ENCODE data around the gene PRRX2.
A peak's percentile ranks its signal among the peaks of the same experiment; 100 is the strongest.
"Not testable (repeated sequence)": the region's sequence is repeated elsewhere in the genome, so short reads cannot be mapped to it uniquely, and the experiment has no call there.

The PRRX2 gene

DNA sequence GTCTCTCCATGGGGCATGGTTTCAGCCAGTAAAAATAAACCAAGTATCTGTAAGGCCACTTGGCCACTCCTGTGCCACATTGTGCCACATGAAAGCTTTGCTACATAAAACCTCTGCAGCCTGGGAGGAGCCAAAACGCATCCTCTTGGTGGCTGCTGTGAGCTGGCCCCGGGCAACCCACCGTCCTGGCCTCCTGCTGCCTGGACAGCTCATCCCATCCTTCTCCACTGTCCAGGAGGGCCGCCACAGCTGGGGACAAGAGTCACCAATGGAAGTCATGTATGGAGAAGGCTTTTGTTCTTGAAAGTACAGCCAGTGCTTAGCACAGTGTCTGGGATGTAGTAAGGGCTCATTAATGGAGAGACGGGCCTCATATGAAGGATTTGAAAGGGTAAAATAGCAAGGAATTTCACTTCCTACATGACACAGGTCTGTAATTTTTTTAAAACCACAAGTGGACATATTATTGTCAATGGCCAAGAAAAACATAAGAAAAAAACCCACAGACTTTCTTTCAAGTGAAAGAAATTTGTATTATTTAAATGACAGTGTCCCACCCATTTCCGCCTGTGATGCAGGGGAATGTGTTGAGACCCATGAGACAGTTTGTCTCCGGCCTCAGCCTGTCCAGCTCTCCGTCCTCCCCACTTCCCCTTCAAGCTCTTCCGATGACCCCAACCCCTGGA, 80.8 kb downstream of the PRRX2 start:
- no peaks in the 10 kb centered on the region for H3K27me3 Mint-ChIP-seq
- no peak for DNase-seq
- no peak overlapping the region for H3K4me3 Mint-ChIP-seq
- H3K4me1 Mint-ChIP-seq (ENCODE audit: low read depth): peaks cover 3% of the 10 kb centered on the region
- H3K9me3 Mint-ChIP-seq: no peaks in the 10 kb centered on the region
- H3K27ac Mint-ChIP-seq: no peak overlapping the region
- no peaks in the 10 kb centered on the region for H3K36me3 Mint-ChIP-seq (ENCODE audit: low read depth)

DNA sequence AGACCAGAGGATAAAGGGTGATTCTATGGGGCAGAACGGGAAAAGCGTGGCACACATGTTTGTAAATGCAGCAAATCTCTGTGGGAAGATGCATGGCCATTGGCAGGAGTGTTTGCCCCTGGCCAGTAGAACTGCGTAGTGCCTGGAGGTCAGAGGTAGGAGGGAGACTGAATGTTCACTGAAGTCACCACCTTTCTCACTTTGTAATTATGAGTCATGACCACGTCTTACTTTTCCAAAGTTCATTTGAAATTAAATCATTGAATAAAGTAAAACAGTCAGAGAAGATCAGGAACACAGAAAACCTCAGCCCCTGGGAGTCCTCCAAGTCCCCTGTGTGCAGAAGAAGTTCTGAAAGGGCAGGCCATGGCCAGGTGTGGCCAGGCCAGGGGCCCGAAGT, 82.8 kb downstream of the PRRX2 start:
- Mint-ChIP-seq H3K27ac (no peak overlapping the region), H3K4me1 (ENCODE audit: low read depth) (peaks cover 12% of the 10 kb centered on the region), H3K4me3 (no peak overlapping the region), H3K36me3 (ENCODE audit: low read depth) (no peaks in the 10 kb centered on the region), H3K9me3 (no peaks in the 10 kb centered on the region), H3K27me3 (peaks cover 9% of the 10 kb centered on the region)
- DNase-seq: no peak

DNA sequence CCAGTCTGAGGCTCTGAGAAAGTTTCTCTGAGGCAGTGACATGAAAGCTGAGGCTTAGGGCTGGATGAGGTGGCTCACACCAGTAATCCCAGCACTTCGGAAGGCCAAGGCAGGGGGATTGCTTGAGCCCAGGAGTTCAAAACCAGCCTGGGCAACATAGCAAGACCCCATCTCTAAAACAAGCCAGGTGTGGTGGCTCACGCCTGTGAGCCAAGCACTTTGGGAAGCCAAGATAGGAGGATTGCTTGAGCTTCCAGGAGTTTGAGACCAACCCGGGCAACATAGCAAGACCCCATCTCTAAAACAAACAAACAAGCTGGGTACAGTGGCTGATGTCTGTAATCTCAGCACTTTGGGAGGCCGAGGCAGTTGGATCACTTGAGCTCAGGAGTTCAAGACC, 83.6 kb downstream of the PRRX2 start:
- Mint-ChIP-seq H3K27me3 (peaks cover 15% of the 10 kb centered on the region), H3K4me1 (ENCODE audit: low read depth) (peaks cover 14% of the 10 kb centered on the region)
- not testable (repeated sequence) for DNase-seq; H3K9me3 Mint-ChIP-seq; H3K4me3 Mint-ChIP-seq; H3K36me3 Mint-ChIP-seq (ENCODE audit: low read depth); H3K27ac Mint-ChIP-seq

DNA sequence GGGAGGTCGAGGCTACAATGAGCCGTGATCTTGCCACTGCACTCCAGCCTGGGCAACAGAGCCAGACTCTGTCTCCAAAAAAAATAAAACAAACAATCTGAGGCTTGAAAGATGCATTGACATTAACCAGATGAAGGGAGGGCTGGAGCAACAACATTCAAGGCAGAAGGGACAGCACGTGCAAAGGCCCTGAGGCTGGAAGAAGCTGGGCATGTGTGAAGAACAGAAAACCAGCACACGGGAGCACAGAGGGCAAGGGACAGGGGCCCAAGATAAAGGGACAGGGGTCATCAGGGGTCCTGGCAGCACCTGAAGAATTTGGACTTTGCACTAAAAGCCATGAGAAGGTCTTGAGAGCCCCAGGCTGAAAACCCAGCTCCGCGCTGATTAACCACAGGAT, 84.1 kb downstream of the PRRX2 start:
- no peaks in the 10 kb centered on the region for H3K36me3 Mint-ChIP-seq (ENCODE audit: low read depth)
- no peak overlapping the region for H3K27ac Mint-ChIP-seq
- H3K4me3 Mint-ChIP-seq: no peak overlapping the region
- no peak for DNase-seq
- H3K4me1 Mint-ChIP-seq (ENCODE audit: low read depth): peaks cover 14% of the 10 kb centered on the region
- peaks cover 15% of the 10 kb centered on the region for H3K27me3 Mint-ChIP-seq
- H3K9me3 Mint-ChIP-seq: no peaks in the 10 kb centered on the region

DNA sequence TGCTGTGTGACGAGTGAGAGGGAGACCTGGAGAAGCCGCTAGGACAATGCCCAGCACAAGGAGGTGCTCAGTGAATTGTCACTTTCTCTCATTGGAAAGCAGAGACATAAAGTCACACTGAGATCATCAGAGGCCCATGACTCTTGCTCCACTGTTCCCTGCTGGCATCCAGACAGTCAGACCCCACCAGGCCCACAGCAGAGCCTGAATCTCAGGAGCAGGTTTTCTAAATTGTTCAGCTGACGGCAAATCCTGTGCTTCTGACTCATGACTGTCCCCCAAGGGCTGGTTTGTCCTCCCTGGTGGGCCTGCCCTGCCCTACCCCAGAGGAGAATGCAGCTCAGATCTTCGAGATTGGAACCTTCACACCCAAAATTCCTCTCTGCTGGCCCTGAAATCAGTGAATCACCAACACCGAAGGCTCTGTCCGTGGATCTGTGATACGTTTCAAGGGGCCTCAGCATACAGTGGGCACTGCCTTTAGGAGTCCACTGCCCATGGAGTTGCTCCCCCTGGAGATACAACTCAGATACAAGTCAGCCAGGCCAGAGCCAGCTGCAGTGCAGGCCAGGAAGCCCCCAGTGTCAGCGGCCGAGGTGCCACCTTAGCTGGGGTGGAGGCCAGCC, 84.7 kb downstream of the PRRX2 start:
- H3K4me1 Mint-ChIP-seq (ENCODE audit: low read depth): peaks cover 14% of the 10 kb centered on the region
- DNase-seq: no peak
- H3K27ac Mint-ChIP-seq: no peak overlapping the region
- H3K36me3 Mint-ChIP-seq (ENCODE audit: low read depth): no peaks in the 10 kb centered on the region
- H3K4me3 Mint-ChIP-seq: no peak overlapping the region
- peaks cover 15% of the 10 kb centered on the region for H3K27me3 Mint-ChIP-seq
- no peaks in the 10 kb centered on the region for H3K9me3 Mint-ChIP-seq

DNA sequence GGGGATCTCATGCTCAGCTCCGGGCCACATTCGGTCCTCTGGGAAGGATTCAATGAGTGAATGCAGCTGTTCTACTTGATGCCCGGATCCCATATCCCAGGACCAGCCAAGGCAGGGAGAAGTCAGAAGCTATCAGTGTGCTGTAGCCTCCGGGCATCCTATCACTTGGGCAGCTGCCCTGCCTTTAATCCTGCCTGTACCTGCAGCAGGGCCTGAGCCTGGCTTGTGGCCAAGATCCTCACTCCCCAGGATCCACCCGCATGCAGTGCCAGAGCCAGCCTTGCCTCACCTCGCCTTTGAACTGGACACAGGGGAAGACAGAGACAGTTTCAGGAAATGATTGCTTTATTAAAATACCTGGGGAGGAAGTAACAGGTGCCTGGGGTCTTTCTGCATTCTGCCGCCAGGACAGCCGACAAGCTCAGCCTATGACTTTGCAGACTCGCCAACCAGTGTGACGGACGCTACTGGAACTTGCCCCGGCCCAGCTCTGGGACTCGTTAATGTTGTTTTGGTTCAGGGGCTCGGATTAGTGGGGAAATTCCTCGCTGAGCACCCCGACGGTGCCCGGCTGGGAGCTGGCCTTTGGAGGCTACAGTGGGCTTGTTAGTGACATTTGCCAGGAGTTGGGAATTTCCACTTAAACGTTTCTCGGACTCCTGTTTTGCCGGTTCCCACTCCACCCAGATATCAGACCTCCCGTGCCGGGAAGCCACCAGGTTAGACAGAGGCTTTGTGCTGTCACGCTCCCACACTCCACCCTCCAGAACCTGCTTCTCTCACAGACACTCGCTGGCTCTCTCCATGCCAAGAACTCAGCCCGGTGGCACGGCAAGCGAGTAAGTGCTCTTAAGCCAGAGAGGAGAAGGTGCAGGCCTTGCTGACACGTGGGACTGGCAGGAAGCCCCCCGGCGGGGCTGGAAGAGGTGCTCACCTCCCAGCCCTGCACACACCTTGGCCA, 86.7 kb downstream of the PRRX2 start:
- Mint-ChIP-seq H3K4me3 (no peak overlapping the region), H3K27me3 (peaks cover 15% of the 10 kb centered on the region), H3K27ac (no peak overlapping the region), H3K9me3 (no peaks in the 10 kb centered on the region), H3K36me3 (ENCODE audit: low read depth) (no peaks in the 10 kb centered on the region), H3K4me1 (ENCODE audit: low read depth) (peaks cover 16% of the 10 kb centered on the region)
- no peak for DNase-seq

DNA sequence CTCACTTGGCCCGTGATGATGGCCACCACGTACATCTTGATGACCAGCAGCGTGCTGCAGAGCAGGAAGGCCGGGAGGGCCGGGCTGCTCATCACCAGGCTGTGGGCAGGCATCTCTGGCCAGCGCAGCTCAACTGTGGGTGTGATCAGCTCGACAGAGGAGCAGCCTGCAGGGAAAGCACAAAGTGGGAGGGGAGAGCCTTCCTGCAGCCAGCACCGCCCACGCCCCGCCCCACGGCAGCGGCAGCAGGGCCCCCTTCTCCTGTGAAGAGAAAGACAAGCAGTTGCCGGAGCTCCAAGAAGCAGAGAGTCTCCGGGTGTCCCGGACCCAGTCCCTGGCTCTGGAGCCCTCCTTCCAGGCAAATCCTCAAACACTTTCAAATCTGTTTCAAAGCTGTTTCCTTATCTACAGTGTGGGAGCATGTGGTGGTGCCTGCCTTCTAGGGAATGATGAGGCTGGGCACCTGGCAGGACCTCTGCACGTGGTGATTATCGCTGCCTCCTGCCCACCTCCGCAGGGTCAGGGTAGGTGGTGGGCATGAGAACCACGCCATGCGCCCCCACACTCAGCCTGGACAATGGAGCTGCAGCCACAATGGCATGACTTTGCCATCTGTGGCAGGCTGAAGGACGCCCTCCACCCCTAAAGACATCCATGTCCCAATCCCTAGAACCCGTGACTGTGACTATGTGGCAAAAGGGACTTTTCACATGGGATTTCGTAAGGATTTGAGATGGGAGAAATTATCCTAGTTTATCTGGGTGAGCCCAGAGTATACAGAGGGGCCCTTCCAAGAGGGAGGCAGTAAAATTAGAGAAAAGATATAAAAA, 87.7 kb downstream of the PRRX2 start, which contains the start of gene PTGES:
Gene PTGES (minus strand): TSS at position 143 of the 830 bp plus-strand sequence. CDS start 30 bp downstream, at position 113.
- Mint-ChIP-seq H3K9me3 (no peaks in the 10 kb centered on the region), H3K27me3 (peaks cover 15% of the 10 kb centered on the region), H3K36me3 (ENCODE audit: low read depth) (no peaks in the 10 kb centered on the region), H3K4me3 (no peak within 1 kb of the TSS), H3K27ac (no peak within 1 kb of the TSS), H3K4me1 (ENCODE audit: low read depth) (peaks cover 23% of the 10 kb centered on the region)
- DNase-seq: peak; percentile 62

DNA sequence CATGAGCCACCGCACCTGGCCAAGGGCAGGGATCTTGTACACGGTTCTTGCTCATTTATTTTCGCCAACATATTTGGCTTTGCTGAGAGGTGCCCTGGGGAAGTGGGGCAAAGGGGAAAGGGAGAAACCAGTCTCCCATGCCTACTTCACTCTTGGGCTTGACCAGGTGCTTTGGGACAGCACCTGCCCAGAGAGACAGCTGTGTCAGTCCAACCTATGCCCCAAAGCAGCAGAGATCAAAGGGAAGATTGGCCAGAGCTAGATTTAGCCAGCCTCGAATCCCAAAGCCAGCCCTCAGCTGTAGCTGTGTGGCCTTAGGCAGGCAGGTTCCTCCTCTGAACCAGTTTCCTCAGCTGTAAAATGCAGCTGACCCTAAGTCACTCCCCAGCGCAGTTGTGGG, 89.7 kb downstream of the PRRX2 start:
- no peak for DNase-seq
- no peaks in the 10 kb centered on the region for H3K9me3 Mint-ChIP-seq
- H3K27me3 Mint-ChIP-seq: peaks cover 15% of the 10 kb centered on the region
- H3K4me3 Mint-ChIP-seq: no peak overlapping the region
- H3K4me1 Mint-ChIP-seq (ENCODE audit: low read depth): peaks cover 22% of the 10 kb centered on the region
- no peaks in the 10 kb centered on the region for H3K36me3 Mint-ChIP-seq (ENCODE audit: low read depth)
- no peak overlapping the region for H3K27ac Mint-ChIP-seq

DNA sequence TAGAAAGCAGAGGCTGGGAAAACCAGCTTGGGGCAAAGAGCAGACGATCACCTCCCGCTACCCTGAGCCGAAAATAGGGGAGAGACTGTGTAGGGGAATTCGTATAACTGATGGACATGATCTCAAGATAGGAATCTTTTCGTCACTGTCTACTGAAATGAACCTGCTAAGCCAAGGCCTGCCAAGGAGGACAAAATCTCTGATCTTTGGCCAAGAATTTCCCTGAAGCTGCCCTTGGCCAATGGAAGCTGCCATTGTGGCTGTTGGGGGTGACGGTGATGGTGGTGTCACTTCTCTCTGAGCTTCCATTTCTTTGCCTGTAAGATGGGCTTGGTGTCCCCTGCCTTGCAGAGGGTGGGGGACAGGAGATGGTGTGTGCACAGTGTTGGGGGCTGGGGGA, 90.7 kb downstream of the PRRX2 start:
- H3K4me1 Mint-ChIP-seq (ENCODE audit: low read depth): peaks cover 22% of the 10 kb centered on the region
- no peaks in the 10 kb centered on the region for H3K9me3 Mint-ChIP-seq
- H3K27ac Mint-ChIP-seq: no peak overlapping the region
- H3K27me3 Mint-ChIP-seq: peaks cover 15% of the 10 kb centered on the region
- H3K36me3 Mint-ChIP-seq (ENCODE audit: low read depth): no peaks in the 10 kb centered on the region
- no peak for DNase-seq
- H3K4me3 Mint-ChIP-seq: no peak overlapping the region

DNA sequence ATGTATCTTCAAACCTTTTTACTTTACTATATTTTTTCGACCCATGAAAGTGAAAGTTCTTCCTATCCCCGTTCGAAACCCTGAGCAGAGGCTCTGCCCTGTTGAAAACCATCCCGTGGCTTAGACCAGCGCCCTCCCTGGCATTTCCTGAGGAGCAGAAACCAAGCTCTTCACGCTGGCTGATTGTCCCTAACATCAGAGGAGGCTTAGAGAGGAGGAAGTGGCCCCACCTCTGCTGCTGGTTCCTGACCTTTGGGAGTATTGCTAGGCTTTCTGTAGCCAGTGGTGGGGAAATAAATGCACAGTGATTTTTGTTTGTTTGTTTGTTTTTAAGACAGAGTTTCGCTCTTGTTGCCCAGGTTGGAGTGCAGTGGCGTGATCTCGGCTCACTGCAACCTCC, 91.6 kb downstream of the PRRX2 start:
- Mint-ChIP-seq H3K27ac (no peak overlapping the region), H3K36me3 (ENCODE audit: low read depth) (no peaks in the 10 kb centered on the region), H3K9me3 (no peaks in the 10 kb centered on the region), H3K4me1 (ENCODE audit: low read depth) (peaks cover 22% of the 10 kb centered on the region), H3K27me3 (peaks cover 14% of the 10 kb centered on the region), H3K4me3 (no peak overlapping the region)
- DNase-seq: no peak

DNA sequence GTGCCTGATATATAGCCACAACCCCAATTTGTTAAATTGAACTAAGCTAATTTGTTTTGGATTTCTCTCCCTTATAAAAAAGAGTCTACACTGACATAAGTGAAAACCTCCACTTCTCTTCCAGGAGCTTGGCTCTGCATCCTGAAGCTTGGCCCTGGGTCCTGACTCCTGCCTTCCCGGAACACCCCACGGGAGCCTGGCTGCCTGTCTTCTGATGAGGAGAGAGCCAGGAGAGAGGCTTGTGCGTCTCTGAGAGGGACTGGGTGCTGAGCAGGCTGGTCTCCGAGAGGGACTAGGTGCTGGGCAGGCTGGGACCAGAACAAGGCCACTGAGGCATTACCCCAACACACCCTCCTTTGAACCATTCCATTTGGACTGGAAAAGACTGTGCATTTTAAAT, 93.9 kb downstream of the PRRX2 start:
- Mint-ChIP-seq H3K9me3 (no peaks in the 10 kb centered on the region), H3K4me1 (ENCODE audit: low read depth) (peaks cover 11% of the 10 kb centered on the region), H3K36me3 (ENCODE audit: low read depth) (no peaks in the 10 kb centered on the region), H3K27me3 (no peaks in the 10 kb centered on the region), H3K4me3 (no peak overlapping the region), H3K27ac (no peak overlapping the region)
- no peak for DNase-seq

DNA sequence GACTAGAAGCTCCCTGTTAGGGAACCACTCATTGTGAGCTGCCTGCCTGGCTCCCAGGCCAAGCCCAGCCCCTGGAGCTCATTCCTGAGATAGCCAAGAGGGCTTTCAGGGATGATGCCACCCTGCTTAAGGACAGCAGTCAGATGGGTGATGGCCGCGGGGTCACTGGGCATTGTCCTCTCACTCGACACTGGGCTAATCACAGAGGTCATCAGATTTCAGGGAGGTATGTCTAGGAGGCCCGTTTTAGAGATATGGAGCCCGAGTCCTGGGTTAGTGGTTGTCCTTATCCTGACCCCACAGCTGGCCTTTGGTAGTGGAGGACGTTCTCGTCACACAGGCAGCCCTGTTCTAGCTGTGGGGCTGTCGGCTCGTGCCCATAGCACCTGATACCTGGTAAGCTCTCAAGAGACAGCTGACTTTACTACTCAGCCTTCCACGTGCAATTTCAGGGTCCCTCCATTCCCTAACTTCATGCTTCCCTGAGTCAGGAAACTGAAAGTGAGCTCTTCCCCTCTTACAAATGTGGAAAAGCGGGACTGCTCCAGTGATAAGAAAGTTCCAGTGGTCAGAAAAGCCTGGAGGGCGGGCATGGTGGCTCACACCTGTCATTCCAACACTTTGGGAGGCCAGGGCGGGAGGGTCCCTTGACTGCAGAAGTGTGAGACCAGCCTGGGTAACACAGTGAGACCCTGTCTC, 94.5 kb downstream of the PRRX2 start:
- no peaks in the 10 kb centered on the region for H3K27me3 Mint-ChIP-seq
- peaks cover 11% of the 10 kb centered on the region for H3K4me1 Mint-ChIP-seq (ENCODE audit: low read depth)
- DNase-seq: no peak
- H3K27ac Mint-ChIP-seq: no peak overlapping the region
- H3K36me3 Mint-ChIP-seq (ENCODE audit: low read depth): no peaks in the 10 kb centered on the region
- H3K9me3 Mint-ChIP-seq: no peaks in the 10 kb centered on the region
- no peak overlapping the region for H3K4me3 Mint-ChIP-seq

DNA sequence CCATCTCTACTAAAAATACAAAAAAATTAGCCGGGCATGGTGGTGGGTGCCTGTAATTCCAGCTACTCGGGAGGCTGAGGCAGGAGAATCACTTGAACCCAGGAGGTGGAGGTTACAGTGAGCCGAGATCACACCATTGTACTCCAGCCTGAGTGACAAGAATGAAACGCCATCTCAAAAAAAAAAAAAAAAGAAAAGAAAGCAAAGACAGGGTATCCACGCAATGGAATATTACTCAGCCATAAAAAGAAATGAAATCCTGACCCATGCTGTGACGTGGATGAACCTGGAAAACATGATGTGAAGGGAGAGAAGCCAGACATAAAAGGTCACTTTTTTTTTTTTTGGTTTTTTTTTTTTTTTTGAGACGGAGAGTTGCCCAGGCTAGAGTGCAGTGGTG, 95.3 kb downstream of the PRRX2 start:
- H3K27ac Mint-ChIP-seq, H3K4me3 Mint-ChIP-seq: not testable (repeated sequence)
- H3K4me1 Mint-ChIP-seq (ENCODE audit: low read depth): peaks cover 11% of the 10 kb centered on the region

More for the DNA sequence above, 95.3 kb downstream of the PRRX2 start:
- DNase-seq; H3K9me3 Mint-ChIP-seq; H3K36me3 Mint-ChIP-seq (ENCODE audit: low read depth); H3K27me3 Mint-ChIP-seq: not testable (repeated sequence)

Data from activated T-cell treated with anti-CD3 and anti-CD28 coated beads, Interleukin-2, amount 50 U/mL, for 24 hours (primary cell).